ENCODE data around the gene SEPTIN5. TPM values are rescaled to one million over a fixed set of nuclear protein-coding genes. Genes with fewer than 3 reads are reported as not detected.

SEPTIN5 gene
- total RNA-seq, 1 experiment from 2014 or later = 2.0 TPM

DNA sequence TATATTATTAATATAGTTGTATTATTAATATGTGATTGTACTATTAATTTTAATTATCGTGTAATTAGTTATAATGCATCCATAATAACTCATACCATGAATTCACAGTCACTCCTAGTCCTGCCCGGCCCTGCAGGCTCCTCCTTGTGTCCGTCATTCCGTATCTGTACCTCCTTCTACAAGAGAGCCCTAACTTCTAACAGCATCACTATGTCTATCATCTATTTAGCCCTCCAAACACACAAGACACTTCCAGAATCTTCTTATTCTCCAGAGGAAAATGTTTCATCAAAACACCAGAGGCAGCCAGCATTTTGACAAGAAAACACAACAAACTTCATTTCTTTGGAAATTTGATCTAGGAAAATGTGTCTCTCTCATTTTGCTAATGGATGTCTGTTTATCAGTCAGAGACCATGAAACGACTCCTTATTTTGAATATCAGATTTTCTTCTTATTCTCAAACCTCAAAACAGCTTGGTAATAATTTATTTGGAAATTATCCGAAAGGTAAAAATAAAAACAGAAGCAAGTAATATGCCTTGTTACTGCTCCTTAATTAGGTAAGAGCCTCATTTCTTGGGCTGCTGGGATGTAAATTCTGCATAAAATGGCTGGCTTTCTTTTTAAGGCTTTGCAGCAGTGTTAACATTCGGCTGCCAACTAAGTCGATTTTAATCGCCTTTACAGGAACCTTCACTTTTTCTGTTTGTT lies 23.1 kb upstream of the SEPTIN5 start:
- H3K27ac ChIP-seq = peak overlapping the region; percentile 78
- BruUV-seq (replicated peaks) = TSS peak; percentile 86
- ChIA-PET CTCF (interaction anchor here (0.6 kb wide), 1 partner anchor 271 kb away, joined by 4 read pairs; no protein-coding TSS in a partner anchor), POLR2A (ENCODE audit: unreplicated experiment) (interaction anchor here (0.6 to 0.9 kb wide), 2 partner anchors 39 to 491 kb away, joined by 3 to 4 read pairs; no protein-coding TSS in a partner anchor)
- H3K36me3 ChIP-seq (ENCODE audit: low read depth) = no peaks in the 10 kb centered on the region
- no peaks in the 10 kb centered on the region for H3K9me3 ChIP-seq (ENCODE audit: insufficient read depth, low read depth)
- TF ChIP-seq EZH2 (IDR thresholded peaks at IDR 0.05; ENCODE audit: low read depth) = no peak
- no peaks in the 10 kb centered on the region for H3K9me2 ChIP-seq (ENCODE audit: insufficient read depth)
- H2AFZ ChIP-seq = peak overlapping the region; percentile 76
- no peaks in the 10 kb centered on the region for H3K27me3 ChIP-seq (ENCODE audit: insufficient read depth, low read depth)
- H3K79me2 ChIP-seq (ENCODE audit: low read depth) = no peaks in the 10 kb centered on the region
- peaks cover 39% of the 10 kb centered on the region for H3K4me1 ChIP-seq (replicated peaks; ENCODE audit: insufficient read depth)
- H3K4me3 ChIP-seq = peak overlapping the region; percentile 44; the same call in 1 of the 2 replicates
- intact Hi-C loops (cut with micrococcal nuclease; ENCODE audit: unreplicated experiment) = no loop called here
- peak overlapping the region; percentile 76 for H3K4me2 ChIP-seq
- H4K20me1 ChIP-seq (ENCODE audit: insufficient read depth) = no peaks in the 10 kb centered on the region
- peaks cover 12% of the 10 kb centered on the region for H3F3A ChIP-seq (ENCODE audit: insufficient read depth, low read depth)
- no peak for DNase-seq

DNA sequence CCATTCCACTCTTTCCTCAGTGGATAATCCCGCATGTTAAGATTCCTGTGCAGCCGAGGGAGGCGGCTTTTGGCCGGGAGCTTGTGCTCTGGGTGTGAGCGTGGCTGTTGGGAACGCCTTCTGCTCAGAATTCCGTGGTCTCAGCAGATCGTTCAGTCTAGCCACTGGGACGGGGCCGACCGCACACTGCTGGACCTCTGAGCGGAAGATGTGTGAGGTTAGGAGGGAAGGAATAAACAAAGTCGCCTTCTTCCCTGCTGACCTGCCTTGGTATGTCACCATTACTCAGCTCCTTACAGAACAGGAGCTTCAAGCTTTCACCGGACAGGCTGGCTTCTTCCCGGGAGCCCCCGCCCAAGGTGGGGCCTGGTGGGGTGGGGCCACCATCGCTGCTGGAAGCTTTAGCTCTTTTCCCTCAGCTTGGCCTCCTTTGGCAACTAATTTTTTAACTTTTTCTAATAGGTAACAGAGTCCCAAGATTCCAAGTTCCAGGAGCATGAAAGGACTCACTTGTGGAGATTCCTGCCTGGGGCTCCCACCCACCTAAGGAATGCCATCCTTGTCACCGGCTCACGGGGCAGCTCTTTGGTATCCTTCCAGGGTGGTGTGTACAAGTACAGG lies 22.5 kb upstream of the SEPTIN5 start:
- POLR2A ChIA-PET (ENCODE audit: unreplicated experiment) = interaction anchor here (0.6 to 0.9 kb wide), 2 partner anchors 39 to 492 kb away, joined by 3 to 4 read pairs; no protein-coding TSS in a partner anchor
- BruUV-seq (replicated peaks) = no TSS peak

DNA sequence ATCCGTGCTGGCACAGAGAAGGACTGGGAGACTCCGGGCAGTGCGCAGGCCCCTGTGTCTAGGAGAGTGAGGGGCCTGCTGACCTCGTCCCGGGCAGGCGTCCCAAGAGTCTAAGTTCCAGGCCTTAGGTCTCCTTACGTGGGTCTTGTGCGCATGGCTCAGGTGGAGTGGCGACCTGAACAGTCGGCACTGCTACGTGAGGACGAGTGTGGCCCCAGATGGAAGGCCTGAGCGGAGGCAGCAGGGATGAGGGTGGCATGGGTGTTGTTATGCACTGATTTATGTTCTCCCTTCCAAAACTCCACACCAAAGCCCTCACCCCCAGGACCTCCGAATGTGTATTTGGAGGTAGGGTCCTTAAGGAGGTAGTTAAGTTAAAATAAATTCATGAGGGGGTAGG lies 20.7 kb upstream of the SEPTIN5 start:
- Histone ChIP-seq H3K9me3 (ENCODE audit: insufficient read depth, low read depth) (no peaks in the 10 kb centered on the region), H3K4me2 (no peak overlapping the region), H3K79me2 (ENCODE audit: low read depth) (no peaks in the 10 kb centered on the region), H3K27ac (no peak overlapping the region), H3F3A (ENCODE audit: insufficient read depth, low read depth) (peaks cover 5% of the 10 kb centered on the region), H3K4me1 (replicated peaks; ENCODE audit: insufficient read depth) (peaks cover 24% of the 10 kb centered on the region), H3K27me3 (ENCODE audit: insufficient read depth, low read depth) (no peaks in the 10 kb centered on the region), H3K4me3 (no peak overlapping the region), H2AFZ (no peak overlapping the region), H4K20me1 (ENCODE audit: insufficient read depth) (no peaks in the 10 kb centered on the region), H3K36me3 (ENCODE audit: low read depth) (no peaks in the 10 kb centered on the region), H3K9me2 (ENCODE audit: insufficient read depth) (no peaks in the 10 kb centered on the region)
- POLR2A ChIA-PET (ENCODE audit: unreplicated experiment) = no interaction called here
- CTCF ChIA-PET = no interaction called here
- intact Hi-C loops (cut with micrococcal nuclease; ENCODE audit: unreplicated experiment) = no loop called here
- no peak for DNase-seq
- no TSS peak for BruUV-seq (replicated peaks)
- TF ChIP-seq, protein P1, sequence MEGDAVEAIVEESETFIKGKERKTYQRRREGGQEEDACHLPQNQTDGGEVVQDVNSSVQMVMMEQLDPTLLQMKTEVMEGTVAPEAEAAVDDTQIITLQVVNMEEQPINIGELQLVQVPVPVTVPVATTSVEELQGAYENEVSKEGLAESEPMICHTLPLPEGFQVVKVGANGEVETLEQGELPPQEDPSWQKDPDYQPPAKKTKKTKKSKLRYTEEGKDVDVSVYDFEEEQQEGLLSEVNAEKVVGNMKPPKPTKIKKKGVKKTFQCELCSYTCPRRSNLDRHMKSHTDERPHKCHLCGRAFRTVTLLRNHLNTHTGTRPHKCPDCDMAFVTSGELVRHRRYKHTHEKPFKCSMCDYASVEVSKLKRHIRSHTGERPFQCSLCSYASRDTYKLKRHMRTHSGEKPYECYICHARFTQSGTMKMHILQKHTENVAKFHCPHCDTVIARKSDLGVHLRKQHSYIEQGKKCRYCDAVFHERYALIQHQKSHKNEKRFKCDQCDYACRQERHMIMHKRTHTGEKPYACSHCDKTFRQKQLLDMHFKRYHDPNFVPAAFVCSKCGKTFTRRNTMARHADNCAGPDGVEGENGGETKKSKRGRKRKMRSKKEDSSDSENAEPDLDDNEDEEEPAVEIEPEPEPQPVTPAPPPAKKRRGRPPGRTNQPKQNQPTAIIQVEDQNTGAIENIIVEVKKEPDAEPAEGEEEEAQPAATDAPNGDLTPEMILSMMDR (conservative IDR thresholded peaks at IDR 0.05) = no peak
- TF ChIP-seq EZH2 (IDR thresholded peaks at IDR 0.05; ENCODE audit: low read depth) = no peak

More for the DNA sequence above, 22.5 kb upstream of the SEPTIN5 start:
- H3K9me3 ChIP-seq (ENCODE audit: insufficient read depth, low read depth) = no peaks in the 10 kb centered on the region
- H3K79me2 ChIP-seq (ENCODE audit: low read depth) = no peaks in the 10 kb centered on the region
- no peaks in the 10 kb centered on the region for H4K20me1 ChIP-seq (ENCODE audit: insufficient read depth)
- peak overlapping the region; percentile 44; the same call in 1 of the 2 replicates for H3K4me3 ChIP-seq
- H3K27me3 ChIP-seq (ENCODE audit: insufficient read depth, low read depth) = no peaks in the 10 kb centered on the region
- H3F3A ChIP-seq (ENCODE audit: insufficient read depth, low read depth) = peaks cover 12% of the 10 kb centered on the region
- peak overlapping the region; percentile 78 for H3K27ac ChIP-seq
- DNase-seq = peak; percentile 70 to 81
- H3K9me2 ChIP-seq (ENCODE audit: insufficient read depth) = no peaks in the 10 kb centered on the region
- CTCF ChIA-PET = interaction anchor here (0.6 kb wide), 1 partner anchor 271 kb away, joined by 4 read pairs; no protein-coding TSS in a partner anchor
- no peak for TF ChIP-seq EZH2 (IDR thresholded peaks at IDR 0.05; ENCODE audit: low read depth)
- peaks cover 39% of the 10 kb centered on the region for H3K4me1 ChIP-seq (replicated peaks; ENCODE audit: insufficient read depth)
- H3K4me2 ChIP-seq = peak overlapping the region; percentile 76
- H2AFZ ChIP-seq = peak overlapping the region; percentile 76
- H3K36me3 ChIP-seq (ENCODE audit: low read depth) = no peaks in the 10 kb centered on the region
- intact Hi-C loops (cut with micrococcal nuclease; ENCODE audit: unreplicated experiment) = no loop called here

DNA sequence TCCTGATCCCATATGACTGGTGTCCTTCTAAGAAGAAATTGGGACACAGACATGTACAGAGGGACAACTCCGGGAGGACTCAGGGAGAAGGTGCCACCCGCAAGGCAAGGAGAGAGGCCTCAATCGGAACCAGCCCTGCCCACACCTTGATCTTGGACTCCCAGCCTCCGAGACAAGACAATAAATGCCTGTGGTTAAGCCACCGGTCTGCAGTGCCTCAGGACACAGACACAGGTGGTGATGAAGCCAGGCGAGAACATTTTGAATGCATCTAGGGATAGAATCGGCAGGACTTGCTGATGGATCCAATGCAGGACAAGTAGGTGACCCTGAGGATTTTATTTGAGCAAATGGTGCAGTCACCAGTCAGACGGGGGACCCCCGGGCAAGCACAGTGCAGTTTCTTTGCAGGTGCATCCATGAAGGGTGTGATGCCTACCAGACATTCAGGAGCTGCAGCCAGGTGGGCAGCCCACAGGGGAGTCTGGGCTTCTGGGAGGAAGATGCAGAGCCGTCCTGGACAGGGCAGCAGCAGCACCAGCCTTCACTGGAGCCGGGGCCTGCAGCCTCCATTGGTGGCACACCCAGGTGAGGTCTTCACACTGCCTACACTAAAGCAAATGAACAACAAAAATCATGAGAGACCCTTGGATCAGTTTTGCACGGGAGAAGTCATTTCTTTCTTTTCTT lies 20.2 kb upstream of the SEPTIN5 start:
- no peak overlapping the region for H3K4me2 ChIP-seq
- no peak for DNase-seq
- peaks cover 19% of the 10 kb centered on the region for H3K4me1 ChIP-seq (replicated peaks; ENCODE audit: insufficient read depth)
- H3K79me2 ChIP-seq (ENCODE audit: low read depth) = no peaks in the 10 kb centered on the region
- ChIA-PET POLR2A (ENCODE audit: unreplicated experiment) (no interaction called here), CTCF (no interaction called here)
- H3K4me3 ChIP-seq = no peak overlapping the region
- intact Hi-C loops (cut with micrococcal nuclease; ENCODE audit: unreplicated experiment) = no loop called here
- no peaks in the 10 kb centered on the region for H3K36me3 ChIP-seq (ENCODE audit: low read depth)
- H3K27me3 ChIP-seq (ENCODE audit: insufficient read depth, low read depth) = no peaks in the 10 kb centered on the region
- H3K27ac ChIP-seq = no peak overlapping the region
- peaks cover 5% of the 10 kb centered on the region for H3F3A ChIP-seq (ENCODE audit: insufficient read depth, low read depth)
- no peak overlapping the region for H2AFZ ChIP-seq
- TF ChIP-seq, protein P1 (conservative IDR thresholded peaks at IDR 0.05) = no peak
- no peak for TF ChIP-seq EZH2 (IDR thresholded peaks at IDR 0.05; ENCODE audit: low read depth)
- no peaks in the 10 kb centered on the region for H3K9me3 ChIP-seq (ENCODE audit: insufficient read depth, low read depth)
- no peaks in the 10 kb centered on the region for H3K9me2 ChIP-seq (ENCODE audit: insufficient read depth)
- no TSS peak for BruUV-seq (replicated peaks)
- no peaks in the 10 kb centered on the region for H4K20me1 ChIP-seq (ENCODE audit: insufficient read depth)

Measured in PC-9 (cell line).